Heart right ventricle (tissue), 16 donors: ENCODE results near the gene HOXA3. TPM values are rescaled to one million over a fixed set of nuclear protein-coding genes. Genes with fewer than 3 reads are reported as not detected.

ENCODE experiments used
- ATAC-seq, 8 donors: fragments of 200-7000 bp; cut with Tn5 transposase; one replicate each; pipeline ENCODE4 v1.9.1; 2020; ENCODE audit warnings: mild to moderate bottlenecking in 8 of 8, moderate library complexity in 8 of 8, moderate number of reproducible peaks in 1 of 8
- DNase-seq, 2 donors: peaks; one replicate each; pipeline ENCODE4 v3.0.0-alpha.2; 2020
- H3K27ac ChIP-seq, 10 donors: fragments of 200-600 bp; sonication (generic) in 2 of 10; one replicate each; pipeline versions ENCODE4 v1.5.0 to v1.8.0; 2020 to 2022; ENCODE audit warnings: mild to moderate bottlenecking in 3 of 10
- H3K27me3 ChIP-seq, 7 donors: fragments of 200-600 bp; one replicate each; pipeline ENCODE4 v1.8.0; 2021 to 2022; ENCODE audit warnings: mild to moderate bottlenecking in 2 of 7
- H3K36me3 ChIP-seq, 9 donors: fragments of 200-600 bp; sonication (generic) in 1 of 9; one replicate each; pipeline versions ENCODE4 v1.5.0 to v1.8.0; 2020 to 2022; ENCODE audit warnings: mild to moderate bottlenecking in 2 of 9
- H3K4me1 ChIP-seq, 9 donors: fragments of 200-600 bp; sonication (generic) in 1 of 9; one replicate each; pipeline versions ENCODE4 v1.5.0 to v1.8.0; 2020 to 2022; ENCODE audit warnings: mild to moderate bottlenecking in 4 of 9
- H3K4me3 ChIP-seq, 10 donors: fragments of 200-600 bp; sonication (generic) in 2 of 10; one replicate each; pipeline versions ENCODE4 v1.5.0 to v1.8.0; 2020 to 2022; ENCODE audit warnings: mild to moderate bottlenecking in 7 of 10, moderate library complexity in 2 of 10
- H3K9me3 ChIP-seq, 11 donors: fragments of 200-600 bp in 10 of 11; sonication (generic) in 2 of 11; one replicate each; pipeline versions ENCODE4 v1.5.0 to v1.8.0; 2013 to 2022; ENCODE audit warnings: mild to moderate bottlenecking in 2 of 11, control low read depth in 1 of 11, moderate library complexity in 1 of 11
- WGBS, 2 donors: extraction: QIAGEN DNeasy Blood & Tissue Kit; methylation state at CpG; one replicate each; pipeline ENCODE4 v1.1.7; 2013; ENCODE audit warnings: inconsistent platforms in 1 of 2; 5-methylcytosine and 5-hydroxymethylcytosine counted together
- intact Hi-C, 10 donors: fragments of 100-400 bp; cut with DNase I; formaldehyde crosslinking; loops; one replicate each; pipeline versions ENCODE4 v1.11.1 to v1.14.2; 2022
- long read RNA-seq, 3 donors: library from polyadenylated mRNA; unstranded; transcript quantifications; one replicate each; pipeline ENCODE4 v2.0.0, GENCODE V29; 2020 to 2021
- polyA plus RNA-seq, 2 donors: library from polyadenylated mRNA; stranded (reverse); fragments of 200-250 nt; gene quantifications; one replicate each; pipeline ENCODE4 v1.2.3, GENCODE V29; 2013
- total RNA-seq, 10 donors: library from RNA; stranded (reverse); fragmentation: NEBNext Ultra II Directional in 3 of 10; extraction: Animal tissue kit (Norgen Biotek cat#: 25700) in 3 of 10; gene quantifications; one replicate each; pipeline versions ENCODE4 v1.2.1 to v1.2.4, GENCODE V29; 2021 to 2023
- TF ChIP-seq, protein P1 (sequence below), 9 donors: fragments of 200-600 bp; sonication (generic) in 2 of 9; IDR thresholded peaks; one replicate each; pipeline versions ENCODE4 v1.5.0 to v1.8.0; 2021 to 2022; ENCODE audit warnings: antibody characterized with exemption in 9 of 9, mild to moderate bottlenecking in 5 of 9, moderate library complexity in 1 of 9
- donor health status: Arrhythmogenic right ventricular cardiomyopathy.
- donor health status: ischemic (EF 13 %, LVEDD 7.1; RV severe dilation, severe dysfunction).
- donor health status: healthy with polysubstance abuse.
- donor health status: DM: no; HTN: yes; CAD: no.
- donor health status: DM: no; HTN: no; CAD: no.
- donor health status: ischemic (EF 25% LVEDD 6.9; RV normal size, moderate dysfunction).
- donor health status: ischemic (EF 25% LVEDD 5.7; RV mildly dilated, moderate dysfunction).
- donor health status: healthy.
- donor health status: DM: yes; HTN: yes; CAD: no.
- donor health status: Ischemic cardiomyopathy.
- donor health status: ischemic (EF 35%, LVEDD 5.7; RV mildly dilated, moderate dysfunction).
- donor health status: nonischemic (EF 11% LVEDD 7.7; RV severe dilation, severe dysfunction).
- donor health status: DM: yes; HTN: yes; CAD: no.
- donor health status: PGD.
- donor health status: ischemic (EF 29% LVEDD 5.4; RV normal size, mild dysfunction).
- donor health status: nonischemic (EF 23%, LVEDD 6.1; RV moderate dilation, normal function).

The HOXA3 gene
- total RNA-seq = 1 to 10 TPM in 1 of 10 donors, under 1 TPM in 7, not detected in 2; 0.11 to 1.5 (median 0.22) TPM
- under 1 TPM; 0.35 to 0.37 TPM for polyA plus RNA-seq
- long read RNA-seq, donor 1 = 0 reads
- long read RNA-seq, donor 2 = 0 reads
- long read RNA-seq, donor 3 = 0 reads

DNA sequence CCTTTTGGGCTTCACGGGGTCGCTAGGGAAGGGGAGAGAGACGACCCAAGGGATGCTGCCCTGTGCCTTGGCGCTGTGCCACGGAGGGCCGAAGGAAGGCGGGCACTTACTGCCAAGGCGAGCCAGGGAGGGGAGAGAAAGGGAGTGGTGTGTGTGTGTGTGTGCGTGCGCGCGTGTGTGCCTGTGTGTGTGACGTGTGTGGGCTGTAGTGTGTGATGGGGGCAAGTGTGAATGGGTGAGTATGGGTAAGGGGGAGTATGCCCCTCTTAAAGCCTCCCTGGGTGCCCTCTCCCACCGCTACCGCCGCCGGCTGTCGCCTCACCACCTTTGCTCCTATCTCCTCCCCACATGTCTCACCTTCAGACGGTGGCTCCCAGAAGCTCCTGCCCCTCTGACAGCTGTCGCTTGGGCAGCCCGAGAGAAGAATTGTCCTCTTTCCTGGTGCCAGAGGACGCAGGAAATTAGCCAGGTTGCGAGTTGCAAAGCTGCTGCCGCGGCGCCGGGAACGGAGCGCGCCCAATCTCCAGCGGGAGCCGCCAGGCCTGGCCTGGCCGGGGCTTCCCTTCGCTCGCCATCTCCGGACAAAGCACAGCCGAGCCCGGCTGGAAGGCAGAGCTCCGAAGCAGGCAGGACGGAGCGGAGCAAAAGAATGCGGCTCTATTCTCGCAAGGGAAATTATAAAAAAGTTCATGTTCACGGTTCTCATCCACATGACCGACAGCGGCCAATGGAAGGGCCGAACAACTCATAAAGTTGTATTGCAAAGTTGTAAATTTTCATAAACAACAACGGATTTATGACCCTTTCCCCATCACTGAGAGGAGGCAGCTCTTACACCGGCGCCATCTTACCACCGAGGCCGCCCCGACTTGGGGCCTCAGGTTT, at the start of gene HOXA3:
Gene HOXA3 (minus strand): TSS at position 653 of the 885 bp plus-strand sequence. CDS start 41,943 bp downstream, outside the sequence.
- peaks cover 75 to 100% (median 100%) of the 10 kb centered on the region in 7 donors for H3K27me3 ChIP-seq
- peaks cover 0 to 70% (median 39%) of the 10 kb centered on the region in 9 donors for H3K4me1 ChIP-seq
- H3K27ac ChIP-seq = no peak within 1 kb of the TSS
- peak within 1 kb of the TSS in 1 of 10 donors; percentile 41 for H3K4me3 ChIP-seq
- intact Hi-C loops = loop anchor here in 4 of 10 donors (10.0 kb wide), 4 partner anchors 297 to 1297 kb away; no protein-coding TSS in a partner anchor
- ATAC-seq (no peak), DNase-seq (no peak)
- peaks cover 0 to 8% (median 0%) of the 10 kb centered on the region in 9 donors for H3K36me3 ChIP-seq
- TF ChIP-seq, protein P1, sequence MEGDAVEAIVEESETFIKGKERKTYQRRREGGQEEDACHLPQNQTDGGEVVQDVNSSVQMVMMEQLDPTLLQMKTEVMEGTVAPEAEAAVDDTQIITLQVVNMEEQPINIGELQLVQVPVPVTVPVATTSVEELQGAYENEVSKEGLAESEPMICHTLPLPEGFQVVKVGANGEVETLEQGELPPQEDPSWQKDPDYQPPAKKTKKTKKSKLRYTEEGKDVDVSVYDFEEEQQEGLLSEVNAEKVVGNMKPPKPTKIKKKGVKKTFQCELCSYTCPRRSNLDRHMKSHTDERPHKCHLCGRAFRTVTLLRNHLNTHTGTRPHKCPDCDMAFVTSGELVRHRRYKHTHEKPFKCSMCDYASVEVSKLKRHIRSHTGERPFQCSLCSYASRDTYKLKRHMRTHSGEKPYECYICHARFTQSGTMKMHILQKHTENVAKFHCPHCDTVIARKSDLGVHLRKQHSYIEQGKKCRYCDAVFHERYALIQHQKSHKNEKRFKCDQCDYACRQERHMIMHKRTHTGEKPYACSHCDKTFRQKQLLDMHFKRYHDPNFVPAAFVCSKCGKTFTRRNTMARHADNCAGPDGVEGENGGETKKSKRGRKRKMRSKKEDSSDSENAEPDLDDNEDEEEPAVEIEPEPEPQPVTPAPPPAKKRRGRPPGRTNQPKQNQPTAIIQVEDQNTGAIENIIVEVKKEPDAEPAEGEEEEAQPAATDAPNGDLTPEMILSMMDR (IDR thresholded peaks at IDR 0.05) = no peak
- no peaks in the 10 kb centered on the region for H3K9me3 ChIP-seq
- WGBS, 2 donors = 5% methylated on average over 53 of the region's 53 CpGs

DNA sequence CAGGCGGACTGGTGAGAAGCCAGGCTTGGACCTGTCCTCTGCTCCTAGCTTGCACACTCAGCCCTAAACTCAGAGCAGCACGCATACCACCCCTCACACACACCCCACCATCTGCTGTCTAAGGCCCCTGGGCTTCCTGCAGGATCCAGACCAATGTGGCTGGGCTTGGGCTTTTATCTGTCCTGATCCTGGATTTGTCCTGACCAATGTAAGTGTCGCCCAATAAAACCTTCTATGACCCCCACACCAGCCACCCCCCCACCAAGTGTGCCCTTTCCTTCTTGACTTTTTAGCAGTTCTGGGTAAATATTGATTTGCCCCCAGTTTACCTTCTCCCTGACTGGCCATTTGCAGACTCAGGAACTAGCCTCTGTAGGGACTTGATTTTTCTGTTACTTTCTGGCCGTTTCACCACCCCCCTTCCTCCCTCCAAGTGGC, 49.2 kb upstream of the HOXA3 start:
- Histone ChIP-seq H3K9me3 (no peaks in the 10 kb centered on the region), H3K27ac (no peak overlapping the region), H3K4me1 (peaks cover 0 to 50% (median 30%) of the 10 kb centered on the region in 9 donors), H3K36me3 (no peaks in the 10 kb centered on the region), H3K4me3 (peak overlapping the region in 1 of 10 donors; percentile 44), H3K27me3 (peaks cover 63 to 98% (median 97%) of the 10 kb centered on the region in 7 donors)
- TF ChIP-seq, protein P1 (IDR thresholded peaks at IDR 0.05) = no peak
- intact Hi-C loops = loop anchor here in 6 of 10 donors (10.0 kb wide), 5 partner anchors 383 to 893 kb away; no protein-coding TSS in a partner anchor
- ATAC-seq (no peak), DNase-seq (no peak)
- 16 to 35% methylated on average over 4 of the region's 4 CpGs for WGBS, 2 donors

DNA sequence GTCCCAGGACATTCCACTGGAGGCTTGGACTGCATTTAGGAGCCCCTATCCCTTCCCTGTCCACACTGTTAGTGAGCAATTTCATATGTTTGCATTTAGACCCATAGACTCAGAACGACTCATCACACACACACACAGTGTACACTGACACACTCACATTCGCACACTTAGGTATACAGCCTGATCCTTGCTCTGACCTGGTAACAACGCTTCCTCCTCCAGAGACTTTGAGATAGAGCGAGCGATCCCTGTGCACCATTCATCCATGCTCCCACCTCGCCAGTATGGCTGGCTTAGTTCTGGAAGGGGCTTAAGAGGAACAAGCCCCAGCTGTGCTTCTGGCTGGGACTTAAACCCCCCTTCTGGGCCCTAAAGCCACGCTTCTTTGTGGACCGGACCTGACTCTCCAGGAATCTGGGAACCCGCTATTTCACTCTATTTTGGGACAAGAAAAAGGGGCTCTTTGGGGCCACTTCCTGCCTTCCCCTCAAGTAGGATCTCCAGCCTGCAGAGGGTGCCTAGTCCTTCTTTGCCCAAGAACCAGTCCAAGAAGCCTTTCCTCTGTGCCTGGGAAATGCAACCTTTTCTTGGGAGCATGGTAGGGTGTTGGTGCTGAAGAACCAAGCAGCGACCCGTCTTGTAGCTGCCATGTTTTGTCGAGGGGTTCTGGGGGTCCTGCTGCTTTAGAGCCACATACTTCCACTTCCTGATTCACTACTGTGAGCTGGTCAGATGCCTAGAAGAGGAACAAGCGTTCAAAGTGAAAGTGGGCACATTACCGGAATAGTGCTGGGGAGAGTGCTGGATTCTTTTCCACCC, 48.6 kb upstream of the HOXA3 start:
- H3K4me1 ChIP-seq = peaks cover 0 to 50% (median 32%) of the 10 kb centered on the region in 9 donors
- no peaks in the 10 kb centered on the region for H3K36me3 ChIP-seq
- no peak for DNase-seq
- no peak overlapping the region for H3K27ac ChIP-seq
- TF ChIP-seq, protein P1 (IDR thresholded peaks at IDR 0.05) = no peak
- WGBS, 2 donors = 6 to 14% methylated on average over 14 of the region's 14 CpGs
- intact Hi-C loops = loop anchor here in 6 of 10 donors (10.0 kb wide), 5 partner anchors 384 to 894 kb away; no protein-coding TSS in a partner anchor
- no peaks in the 10 kb centered on the region for H3K9me3 ChIP-seq
- H3K27me3 ChIP-seq = peaks cover 60 to 98% (median 97%) of the 10 kb centered on the region in 7 donors
- ATAC-seq = peak in 3 of 8 donors; percentile 15 to 56 (median 43)
- H3K4me3 ChIP-seq = peak overlapping the region in 4 of 10 donors; percentile 19 to 44 (median 38)
